H1 (cell line): ENCODE results near the gene RABL6. TPM values are rescaled to one million over a fixed set of nuclear protein-coding genes. Genes with fewer than 3 reads are reported as not detected.

Experiments
- CTCF ChIA-PET: fragments of 300-600 bp; sonication (Branson Sonifier 250); formaldehyde crosslinking; loops from one replicate; lab custom pipeline; 2021; ENCODE audit not compliant: partially characterized antibody; lab: Charles Lee
- POLR2A ChIA-PET: fragments of 300-600 bp; sonication (Branson Sonifier 250); formaldehyde crosslinking; loops from one replicate; lab custom pipeline; 2021; ENCODE audit warnings: inconsistent platforms; ENCODE audit not compliant: partially characterized antibody; lab: Charles Lee
- DNase-seq, 2 experiments: peaks; one replicate each; pipeline versions ENCODE4 v3.0.0 to v3.0.0-alpha.2; 2010 to 2022; ENCODE audit warnings: low spot score in 2 of 2, low read depth in 1 of 2, mixed read lengths in 1 of 2
- FAIRE-seq: peaks from 2 replicates; lab custom pipeline; 2011; peaks lifted over from hg19 to GRCh38; lab: Jason Lieb, UNC
- H2AFZ ChIP-seq: 2 replicates; pipeline ENCODE4 v1.8.1; 2012; ENCODE audit warnings: low read length, inconsistent platforms
- H2AK5ac ChIP-seq: 2 replicates; pipeline ENCODE4 v1.6.1; 2013; ENCODE audit warnings: low read depth, low read length
- H2BK120ac ChIP-seq: replicated peaks from 2 replicates; pipeline ENCODE3; 2013; ENCODE audit warnings: low read depth, low read length, inconsistent platforms
- H2BK12ac ChIP-seq: 2 replicates; pipeline ENCODE4 v1.6.1; 2013; ENCODE audit warnings: low read depth, low read length
- H2BK15ac ChIP-seq: 2 replicates; pipeline ENCODE4 v1.6.1; 2013; ENCODE audit warnings: low read length
- H2BK20ac ChIP-seq: 2 replicates; pipeline ENCODE4 v1.6.1; 2013; ENCODE audit warnings: low read length
- H2BK5ac ChIP-seq: 2 replicates; pipeline ENCODE4 v1.6.1; 2013; ENCODE audit warnings: low read depth, low read length
- H3K14ac ChIP-seq: 2 replicates; pipeline ENCODE4 v1.6.1; 2013; ENCODE audit warnings: inconsistent platforms; ENCODE audit not compliant: insufficient read length
- H3K18ac ChIP-seq: 2 replicates; pipeline ENCODE4 v1.6.1; 2013; ENCODE audit warnings: low read length; ENCODE audit errors: extremely low read depth
- H3K23ac ChIP-seq: 2 replicates; pipeline ENCODE4 v1.6.1; 2013; ENCODE audit warnings: inconsistent platforms; ENCODE audit not compliant: insufficient read length
- H3K23me2 ChIP-seq: 2 replicates; pipeline ENCODE4 v1.6.1; 2013; ENCODE audit warnings: low read depth, low read length
- H3K27ac ChIP-seq: 2 replicates; pipeline ENCODE4 v1.6.1; 2011; ENCODE audit warnings: low read depth, low read length, inconsistent platforms
- H3K27me3 ChIP-seq, 4 experiments: replicated peaks in 1 of 4; 1 replicate in 1 of 4; 2 replicates in 3 of 4; pipeline versions ENCODE4 v1.6.1 to v1.8.1; 2011 to 2013; ENCODE audit warnings: low read length in 3 of 4, mild to moderate bottlenecking in 3 of 4, inconsistent platforms in 2 of 4, mixed read lengths in 2 of 4, moderate library complexity in 1 of 4; ENCODE audit not compliant: control insufficient read depth in 3 of 4, insufficient read depth in 3 of 4; ENCODE audit errors: extremely low read depth in 1 of 4
- H3K36me3 ChIP-seq, 4 experiments: 2 replicates each; pipeline versions ENCODE4 v1.6.1 to v1.8.1; 2011 to 2013; ENCODE audit warnings: mild to moderate bottlenecking in 4 of 4, low read length in 3 of 4, moderate library complexity in 2 of 4, control low read depth in 1 of 4, inconsistent platforms in 1 of 4; ENCODE audit not compliant: insufficient read depth in 4 of 4, control insufficient read depth in 2 of 4
- H3K4ac ChIP-seq: replicated peaks from 2 replicates; pipeline ENCODE3; 2013; ENCODE audit warnings: low read length, low read depth, mixed read lengths, inconsistent platforms; ENCODE audit not compliant: insufficient read length
- H3K4me1 ChIP-seq, 4 experiments: replicated peaks in 1 of 4; 1 replicate in 1 of 4; 2 replicates in 3 of 4; pipeline versions ENCODE4 v1.6.1 to v1.8.1; 2011 to 2013; ENCODE audit warnings: low read length in 3 of 4, inconsistent platforms in 2 of 4, mixed read lengths in 1 of 4; ENCODE audit not compliant: insufficient read depth in 4 of 4, control insufficient read depth in 3 of 4
- H3K4me2 ChIP-seq, 2 experiments: 2 replicates each; pipeline versions ENCODE4 v1.6.1 to v1.8.1; 2011 to 2013; ENCODE audit warnings: low read depth in 2 of 2, low read length in 2 of 2, control low read depth in 1 of 2, inconsistent platforms in 1 of 2, mild to moderate bottlenecking in 1 of 2; ENCODE audit not compliant: insufficient read depth in 1 of 2
- H3K4me3 ChIP-seq, 4 experiments: fragments of 200-600, 300-600 bp in 1 of 4; sonication (generic), shearing (Covaris generic), sonication (Bioruptor Twin) in 1 of 4; 2 replicates each; pipeline versions ENCODE4 v1.5.1 to v1.8.1; 2011 to 2016; ENCODE audit warnings: low read length in 4 of 4, low read depth in 3 of 4, control low read depth in 2 of 4, inconsistent platforms in 2 of 4, mild to moderate bottlenecking in 2 of 4, mixed read lengths in 1 of 4, moderate library complexity in 1 of 4; ENCODE audit not compliant: insufficient read depth in 2 of 4; ENCODE audit errors: extremely low read depth in 1 of 4
- H3K56ac ChIP-seq: replicated peaks from 2 replicates; pipeline ENCODE3; 2013; ENCODE audit warnings: low read depth, mild to moderate bottlenecking, mixed read lengths, low read length, inconsistent platforms; ENCODE audit not compliant: insufficient read length
- H3K79me1 ChIP-seq: 2 replicates; pipeline ENCODE4 v1.6.1; 2013; ENCODE audit warnings: low read depth, low read length, control low read depth
- H3K79me2 ChIP-seq, 2 experiments: 2 replicates each; pipeline versions ENCODE4 v1.6.1 to v1.8.1; 2012 to 2013; ENCODE audit warnings: low read length in 2 of 2, mild to moderate bottlenecking in 2 of 2, inconsistent platforms in 1 of 2; ENCODE audit not compliant: insufficient read depth in 2 of 2, control insufficient read depth in 1 of 2
- H3K9ac ChIP-seq, 4 experiments: replicated peaks in 1 of 4; 1 replicate in 1 of 4; 2 replicates in 3 of 4; pipeline versions ENCODE4 v1.6.1 to v1.8.1; 2011 to 2013; ENCODE audit warnings: low read depth in 3 of 4, low read length in 3 of 4, control low read depth in 2 of 4, mild to moderate bottlenecking in 2 of 4, moderate library complexity in 2 of 4, inconsistent platforms in 1 of 4; ENCODE audit errors: extremely low read depth in 1 of 4
- H3K9me3 ChIP-seq, 2 experiments: 2 replicates each; pipeline versions ENCODE4 v1.6.1 to v1.8.1; 2012 to 2013; ENCODE audit warnings: mild to moderate bottlenecking in 2 of 2, moderate library complexity in 2 of 2, control low read depth in 1 of 2, inconsistent platforms in 1 of 2, low read depth in 1 of 2, low read length in 1 of 2, mixed read lengths in 1 of 2; ENCODE audit not compliant: insufficient read depth in 2 of 2
- H4K20me1 ChIP-seq, 2 experiments: replicated peaks in 1 of 2; 2 replicates each; pipeline versions ENCODE3 to v1.8.1; 2011 to 2013; ENCODE audit warnings: inconsistent platforms in 2 of 2, low read length in 2 of 2, mild to moderate bottlenecking in 1 of 2; ENCODE audit not compliant: insufficient read depth in 2 of 2, control insufficient read depth in 1 of 2
- H4K5ac ChIP-seq: 2 replicates; pipeline ENCODE4 v1.6.1; 2013; ENCODE audit warnings: low read length, low read depth, mixed read lengths, inconsistent platforms; ENCODE audit not compliant: insufficient read length
- H4K8ac ChIP-seq: 2 replicates; pipeline ENCODE4 v1.8.0; 2013; ENCODE audit warnings: mild to moderate bottlenecking, moderate library complexity, low read length, inconsistent platforms; ENCODE audit not compliant: insufficient read depth; ENCODE audit errors: extremely low read depth
- H4K91ac ChIP-seq: replicated peaks from 2 replicates; pipeline ENCODE3; 2013; ENCODE audit warnings: low read length, mixed read lengths, inconsistent platforms; ENCODE audit not compliant: insufficient read length
- BRCA1 ChIP-seq: IDR thresholded peaks from 2 replicates; pipeline ENCODE4 v1.6.1; 2012; ENCODE audit warnings: low read depth, low read length, improper control_type of control experiment
- CEBPB ChIP-seq: IDR thresholded peaks from 2 replicates; pipeline ENCODE4 v1.6.1; 2012; ENCODE audit warnings: low read depth, low read length
- EZH2 ChIP-seq: fragments of 200-600 bp; sonication (generic); IDR thresholded peaks from 2 replicates; pipeline ENCODE4 v1.7.1; 2012; ENCODE audit warnings: low read depth, mild to moderate bottlenecking, moderate library complexity, low read length, inconsistent platforms; ENCODE audit not compliant: severe bottlenecking
- KDM4A ChIP-seq: IDR thresholded peaks from one replicate; pipeline ENCODE4 v1.7.1; 2012; ENCODE audit warnings: low read depth, mild to moderate bottlenecking, moderate library complexity, low read length, inconsistent platforms; ENCODE audit not compliant: severe bottlenecking
- NANOG ChIP-seq: IDR thresholded peaks from 2 replicates; pipeline ENCODE4 v1.6.1; 2011; ENCODE audit warnings: low read length, low read depth, mild to moderate bottlenecking, inconsistent platforms; ENCODE audit not compliant: insufficient read depth, poor library complexity, severe bottlenecking
- POU5F1 ChIP-seq: IDR thresholded peaks from 2 replicates; pipeline ENCODE4 v1.6.1; 2011; ENCODE audit warnings: low read depth, mild to moderate bottlenecking, low read length, moderate library complexity
- RFX5 ChIP-seq: IDR thresholded peaks from 2 replicates; pipeline ENCODE4 v1.6.1; 2011; ENCODE audit warnings: low read depth, low read length, improper control_type of control experiment, borderline replicate concordance
- RXRA ChIP-seq: IDR thresholded peaks from 2 replicates; pipeline ENCODE4 v1.6.1; 2011; ENCODE audit warnings: low read depth, mild to moderate bottlenecking, low read length, moderate library complexity; ENCODE audit not compliant: insufficient read depth
- SP4 ChIP-seq: IDR thresholded peaks from 2 replicates; pipeline ENCODE4 v1.6.1; 2012; ENCODE audit warnings: low read length, inconsistent platforms
- SUZ12 ChIP-seq: fragments of 200-600 bp; sonication (generic); IDR thresholded peaks from 2 replicates; pipeline ENCODE4 v1.6.1; 2012; ENCODE audit warnings: mild to moderate bottlenecking, inconsistent platforms, low read length, moderate library complexity, mixed read lengths
- TAF1 ChIP-seq: IDR thresholded peaks from 2 replicates; pipeline ENCODE4 v1.6.1; 2011; ENCODE audit warnings: mild to moderate bottlenecking, low read depth, low read length
- WGBS, 2 experiments: shearing (Covaris generic) in 1 of 2; methylation state at CpG; one replicate each; pipeline versions ENCODE4 v1.1.6 to v1.1.7; 2013 to 2015; ENCODE audit warnings: low lambda C conversion rate in 2 of 2, mixed read lengths in 2 of 2, inconsistent platforms in 1 of 2, low coverage in 1 of 2, missing lambda C conversion rate in 1 of 2; ENCODE audit not compliant: insufficient replicate concordance in 2 of 2, insufficient coverage in 1 of 2, insufficient read length in 1 of 2; ENCODE audit errors: extremely low coverage in 1 of 2, missing lambda C conversion rate in 1 of 2; 5-methylcytosine and 5-hydroxymethylcytosine counted together
- polyA plus RNA-seq, 7 experiments: library from polyadenylated mRNA; depleted of rRNA in 3 of 7; stranded (reverse) in 5 of 7; unstranded in 2 of 7; fragments of >200 nt in 5 of 7; fragments of 200-250 nt in 2 of 7; gene quantifications; 1 replicate in 5 of 7; 2 replicates in 1 of 7; 4 replicates in 1 of 7; pipeline versions ENCODE4 v1.2.1 to v1.2.3, GENCODE V29; 2011 to 2013; ENCODE audit warnings: missing spikeins in 2 of 7, mixed read lengths in 2 of 7
- total RNA-seq: library from RNA; stranded (reverse); fragmentation: NEBNext Ultra II Directional; extraction: Animal tissue kit (Norgen Biotek cat#: 25700); gene quantifications from 2 replicates; pipeline ENCODE4 v1.2.1, GENCODE V29; 2021

RABL6 gene
- total and polyA plus RNA-seq, 2 of the 8 experiments (the other 6 are each of a cell fraction or from before 2014, with no cell fraction given) = 70.1 to 130 TPM

DNA sequence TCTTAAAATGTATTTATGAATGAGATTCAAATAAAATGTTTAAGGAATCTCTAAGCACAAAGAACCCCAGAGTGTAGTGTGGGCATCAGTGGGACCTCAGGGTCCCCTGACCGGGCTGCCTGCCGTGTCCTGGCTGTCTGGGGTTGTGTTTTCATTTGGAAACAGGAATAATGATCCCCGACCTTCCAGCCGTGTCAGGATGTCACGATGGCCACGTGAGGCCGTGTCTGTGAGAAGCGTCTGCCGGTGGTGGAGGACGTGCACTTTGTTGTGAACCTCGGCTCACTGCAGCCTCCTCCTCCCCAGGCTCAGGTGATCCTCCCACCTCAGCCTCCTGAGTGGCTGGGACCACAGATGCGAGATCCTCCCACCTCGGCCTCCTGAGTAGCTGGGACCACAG is 82.9 kb downstream of the RABL6 start:
- no peak for FAIRE-seq
- H2AFZ ChIP-seq = no peak overlapping the region
- no peak overlapping the region for H3K18ac ChIP-seq

More for the DNA sequence above, 82.9 kb downstream of the RABL6 start:
- Histone ChIP-seq H4K8ac (no peak overlapping the region), H3K4ac (no peak overlapping the region), H3K36me3 (peaks cover 0 to 14% (median 0%) of the 10 kb centered on the region in 4 experiments; a peak in 2 of 8 replicates), H4K5ac (no peak overlapping the region), H2BK15ac (no peak overlapping the region), H3K9ac (no peak overlapping the region), H2BK20ac (no peak overlapping the region), H3K79me1 (peaks cover 18% of the 10 kb centered on the region), H4K20me1 (peaks cover 15 to 18% of the 10 kb centered on the region in 2 experiments), H2BK5ac (no peak overlapping the region; the same call in 1 of the 2 replicates), H2AK5ac (no peak overlapping the region), H3K27me3 (no peaks in the 10 kb centered on the region), H2BK12ac (no peak overlapping the region), H3K23ac (no peak overlapping the region), H3K23me2 (peaks cover 5% of the 10 kb centered on the region; the same call in 1 of the 2 replicates), H4K91ac (no peak overlapping the region), H3K14ac (no peak overlapping the region), H3K56ac (no peak overlapping the region), H3K79me2 (peaks cover 17 to 82% of the 10 kb centered on the region in 2 experiments; a peak in 3 of 4 replicates), H3K27ac (no peak overlapping the region), H3K9me3 (no peaks in the 10 kb centered on the region), H3K4me2 (no peak overlapping the region), H3K4me1 (peaks cover 0 to 6% (median 2%) of the 10 kb centered on the region in 4 experiments; a peak in 4 of 7 replicates), H3K4me3 (no peak overlapping the region), H2BK120ac (no peak overlapping the region)
- ChIA-PET CTCF (interaction anchor here (0.8 to 1.3 kb wide), 3 partner anchors 20 to 138 kb away, joined by 3 to 4 read pairs (median 3); partner anchors contain the start of gene AJM1), POLR2A (interaction anchor here (2.1 kb wide), 1 partner anchor 9 kb away, joined by 5 read pairs; no protein-coding TSS in a partner anchor)
- no peak for DNase-seq
- TF ChIP-seq SP4 = no peak
- TF ChIP-seq KDM4A = no peak
- TF ChIP-seq SUZ12 = no peak
- TF ChIP-seq POU5F1 = no peak
- no peak for TF ChIP-seq CEBPB
- no peak for TF ChIP-seq BRCA1
- no peak for TF ChIP-seq RFX5
- no peak for TF ChIP-seq EZH2
- TF ChIP-seq TAF1 = no peak
- TF ChIP-seq RXRA = no peak
- no peak for TF ChIP-seq NANOG
- 86% methylated on average over 13 of the region's 13 CpGs; no CpG with 5 or more reads in 1 of the 2 experiments for WGBS, 2 experiments
